ENCODE data around the gene NCBP3.

GRCh38 chr17:3882276-3882675 lies 36.2 kb upstream of the NCBP3 start:
- TF ChIP-seq POLR2A (IDR thresholded peaks at IDR 0.05; ENCODE audit: low read depth, low read length): no peak
- no peak for TF ChIP-seq POLR2AphosphoS5 (IDR thresholded peaks at IDR 0.05; ENCODE audit: low read depth, low read length)
